Caco-2 (cell line): ENCODE data around the gene ASCL5. TPM values are rescaled to one million over a fixed set of nuclear protein-coding genes. Genes with fewer than 3 reads are reported as not detected.

Source experiments
- BruUV-seq: library from RNA; stranded (reverse); fragments of 400-500 nt; replicated peaks from 2 replicates; lab custom pipeline; 2021; lab: Mats Ljungman, UMichigan
- CTCF ChIA-PET: fragments of 300-600 bp; sonication (Branson Sonifier 250); formaldehyde crosslinking; loops from one replicate; lab custom pipeline; 2022; ENCODE audit warnings: antibody characterized with exemption; lab: Charles Lee
- POLR2A ChIA-PET: fragments of 300-600 bp; sonication (Branson Sonifier 250); formaldehyde crosslinking; loops from one replicate; lab custom pipeline; 2022; ENCODE audit warnings: antibody characterized with exemption; lab: Charles Lee
- DNase-seq, 2 experiments: peaks; one replicate each; pipeline versions ENCODE4 v3.0.0 to v3.0.0-alpha.2; 2020 to 2022
- H3K27me3 ChIP-seq: replicated peaks from 2 replicates; pipeline ENCODE4 v1.6.0; 2011; ENCODE audit warnings: low read length; ENCODE audit not compliant: control insufficient read depth, insufficient read depth
- H3K36me3 ChIP-seq: 2 replicates; pipeline ENCODE4 v1.5.1; 2011; ENCODE audit warnings: low read length; ENCODE audit not compliant: control insufficient read depth, insufficient read depth
- H3K4me1 ChIP-seq: fragments of 250-450 bp; sonication (Bioruptor Pico); 2 replicates; pipeline ENCODE4 v1.5.1; 2020; ENCODE audit warnings: mild to moderate bottlenecking
- H3K4me3 ChIP-seq: 2 replicates; pipeline ENCODE4 v1.5.1; 2011; ENCODE audit warnings: low read depth, mild to moderate bottlenecking, control low read depth, low read length
- H3K9me3 ChIP-seq: fragments of 250-450 bp; sonication (Bioruptor Pico); 2 replicates; pipeline ENCODE4 v1.5.1; 2020; ENCODE audit warnings: mild to moderate bottlenecking, moderate library complexity
- H3K27ac Mint-ChIP-seq: one replicate; pipeline ENCODE4 v1.8.0; 2022; ENCODE audit warnings: mixed read lengths; ENCODE audit not compliant: unreplicated experiment
- H3K27me3 Mint-ChIP-seq: one replicate; pipeline ENCODE4 v1.8.0; 2022; ENCODE audit warnings: mixed read lengths; ENCODE audit not compliant: insufficient read depth, unreplicated experiment
- H3K36me3 Mint-ChIP-seq: one replicate; pipeline ENCODE4 v1.8.0; 2022; ENCODE audit warnings: mild to moderate bottlenecking, mixed read lengths; ENCODE audit not compliant: insufficient read depth, unreplicated experiment
- H3K4me1 Mint-ChIP-seq: one replicate; pipeline ENCODE4 v1.8.0; 2022; ENCODE audit warnings: low read depth, mixed read lengths; ENCODE audit not compliant: unreplicated experiment
- H3K4me3 Mint-ChIP-seq: one replicate; pipeline ENCODE4 v1.8.0; 2022; ENCODE audit warnings: mild to moderate bottlenecking, moderate library complexity, mixed read lengths; ENCODE audit not compliant: unreplicated experiment
- H3K9me3 Mint-ChIP-seq: one replicate; pipeline ENCODE4 v1.8.0; 2022; ENCODE audit warnings: mixed read lengths; ENCODE audit not compliant: unreplicated experiment
- CTCF ChIP-seq, 2 experiments: fragments of 200-600 bp in 1 of 2; IDR thresholded peaks; 1 replicate in 1 of 2; 2 replicates in 1 of 2; pipeline versions ENCODE4 v1.5.1 to v1.8.0; 2011 to 2022; ENCODE audit warnings: antibody characterized with exemption in 1 of 2, control low read depth in 1 of 2, inconsistent platforms in 1 of 2, low read depth in 1 of 2, low read length in 1 of 2, mild to moderate bottlenecking in 1 of 2, moderate library complexity in 1 of 2; ENCODE audit not compliant: insufficient read depth in 1 of 2, severe bottlenecking in 1 of 2, unreplicated experiment in 1 of 2
- intact Hi-C: fragments of 100-400 bp; cut with micrococcal nuclease; formaldehyde crosslinking; loops from one replicate; pipeline ENCODE4 v1.10.0; 2022; ENCODE audit not compliant: unreplicated experiment
- total RNA-seq: library from RNA; stranded (reverse); gene quantifications from 2 replicates; pipeline ENCODE4 v1.2.3, GENCODE V29; 2022

ASCL5 gene
- total RNA-seq, 1 experiment from 2014 or later = 0.48 TPM

DNA sequence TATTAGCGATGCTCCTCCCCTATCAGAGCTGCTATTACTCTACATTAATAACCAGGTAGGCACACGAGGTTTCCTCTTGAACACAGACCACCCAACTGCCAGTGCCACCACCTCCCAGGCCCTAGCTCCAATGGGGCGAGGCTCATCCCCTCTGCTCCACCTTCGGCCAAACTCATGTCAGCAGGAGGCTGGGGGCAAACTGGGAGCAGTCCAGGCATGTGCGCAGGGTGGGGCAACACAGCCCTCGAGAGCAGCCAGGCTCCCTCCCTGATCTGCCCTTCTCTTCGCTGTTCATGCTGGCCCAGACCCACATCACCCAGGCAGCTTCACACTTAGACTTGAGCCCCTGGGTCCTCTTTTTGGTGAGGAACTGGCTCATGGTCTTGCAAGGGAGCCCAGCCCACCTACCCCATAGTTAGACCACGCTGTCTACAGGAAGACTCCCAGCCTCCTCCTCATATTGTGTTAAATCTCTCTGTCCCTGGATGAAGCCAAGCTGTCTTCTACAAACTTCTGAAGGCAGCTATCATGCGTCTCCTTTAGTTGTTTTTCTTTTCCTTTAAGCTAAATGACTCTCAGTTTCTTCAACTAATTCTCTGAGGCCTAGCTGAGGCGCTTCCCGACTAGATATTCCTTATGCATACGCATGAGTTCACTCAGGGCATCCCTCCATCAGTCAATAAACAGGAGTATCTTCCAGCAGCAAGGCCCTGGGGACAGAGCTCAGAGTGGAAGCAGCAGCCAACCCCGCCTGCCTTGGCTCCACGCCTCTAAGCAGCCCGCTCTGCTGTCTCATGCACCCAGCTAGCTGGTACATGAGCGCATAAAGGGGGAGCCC, 15.2 kb upstream of the ASCL5 start:
- H3K36me3 Mint-ChIP-seq = peaks cover 45% of the 10 kb centered on the region
- Histone ChIP-seq H3K27me3 (no peaks in the 10 kb centered on the region), H3K36me3 (no peaks in the 10 kb centered on the region; the same call in 1 of the 2 replicates), H3K9me3 (no peaks in the 10 kb centered on the region), H3K4me3 (no peak overlapping the region), H3K4me1 (no peaks in the 10 kb centered on the region; the same call in 1 of the 2 replicates)
- peaks cover 6% of the 10 kb centered on the region for H3K4me1 Mint-ChIP-seq
- H3K27ac Mint-ChIP-seq = no peak overlapping the region
- ChIA-PET POLR2A (no interaction called here), CTCF (no interaction called here)
- BruUV-seq = no TSS peak
- intact Hi-C loops = no loop called here
- no peaks in the 10 kb centered on the region for H3K27me3 Mint-ChIP-seq
- no peaks in the 10 kb centered on the region for H3K9me3 Mint-ChIP-seq
- no peak overlapping the region for H3K4me3 Mint-ChIP-seq
- DNase-seq = no peak
- TF ChIP-seq CTCF (IDR thresholded peaks at IDR 0.05; ENCODE audit: insufficient read depth in 1 of 2, low read depth in 1 of 2, low read length in 1 of 2, severe bottlenecking in 1 of 2, unreplicated experiment in 1 of 2) = no peak

DNA sequence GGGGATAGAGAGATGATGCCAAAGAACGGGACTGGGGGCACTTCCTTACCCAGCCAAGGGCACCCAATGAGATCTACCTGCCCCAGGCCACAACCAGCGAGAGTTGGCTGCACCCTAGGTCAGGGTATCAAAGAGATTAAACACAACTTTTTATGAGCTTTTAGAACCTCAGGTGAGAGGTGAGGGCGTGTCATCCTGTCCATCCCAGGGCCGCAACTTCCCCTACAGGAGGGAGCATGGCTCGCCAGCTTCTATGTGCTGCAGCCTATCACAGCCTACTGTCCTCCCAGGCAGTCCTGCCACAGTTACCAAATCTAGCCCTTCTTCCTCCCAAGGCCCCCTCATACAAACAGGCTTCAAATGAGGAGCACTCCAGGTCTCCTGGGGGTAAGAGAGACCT, 14.4 kb upstream of the ASCL5 start:
- H3K4me3 ChIP-seq = no peak overlapping the region
- H3K4me1 Mint-ChIP-seq = peaks cover 6% of the 10 kb centered on the region
- H3K27ac Mint-ChIP-seq = no peak overlapping the region
- H3K27me3 ChIP-seq = no peaks in the 10 kb centered on the region
- H3K36me3 Mint-ChIP-seq = peaks cover 50% of the 10 kb centered on the region
- H3K4me3 Mint-ChIP-seq = no peak overlapping the region
- H3K4me1 ChIP-seq = no peaks in the 10 kb centered on the region; the same call in 1 of the 2 replicates
- no peaks in the 10 kb centered on the region for H3K9me3 ChIP-seq
- no peaks in the 10 kb centered on the region for H3K27me3 Mint-ChIP-seq
- TF ChIP-seq CTCF (IDR thresholded peaks at IDR 0.05; ENCODE audit: insufficient read depth in 1 of 2, low read depth in 1 of 2, low read length in 1 of 2, severe bottlenecking in 1 of 2, unreplicated experiment in 1 of 2) = no peak
- DNase-seq = peak in 1 of 2 experiments; percentile 20
- intact Hi-C loops = no loop called here
- POLR2A ChIA-PET = no interaction called here
- H3K36me3 ChIP-seq = no peaks in the 10 kb centered on the region; the same call in 1 of the 2 replicates
- no peaks in the 10 kb centered on the region for H3K9me3 Mint-ChIP-seq
- CTCF ChIA-PET = no interaction called here
- no TSS peak for BruUV-seq

GRCh38 chr1:201140941-201141260, 13.9 kb upstream of the ASCL5 start:
- no TSS peak for BruUV-seq
- Mint-ChIP-seq H3K27ac (no peak overlapping the region), H3K36me3 (peaks cover 52% of the 10 kb centered on the region), H3K9me3 (no peaks in the 10 kb centered on the region), H3K4me3 (no peak overlapping the region), H3K4me1 (peaks cover 6% of the 10 kb centered on the region), H3K27me3 (no peaks in the 10 kb centered on the region)
- ChIA-PET CTCF (interaction anchor here (1.5 kb wide), 1 partner anchor 9 kb away, joined by 5 read pairs; no protein-coding TSS in a partner anchor), POLR2A (interaction anchor here (0.6 kb wide), 1 partner anchor 259 kb away, joined by 3 read pairs; no protein-coding TSS in a partner anchor)
- intact Hi-C loops = no loop called here
- DNase-seq = peak in 1 of 2 experiments; percentile 19
- TF ChIP-seq CTCF (IDR thresholded peaks at IDR 0.05; ENCODE audit: insufficient read depth in 1 of 2, low read depth in 1 of 2, low read length in 1 of 2, severe bottlenecking in 1 of 2, unreplicated experiment in 1 of 2) = no peak
- H3K36me3 ChIP-seq = no peaks in the 10 kb centered on the region; the same call in 1 of the 2 replicates
- no peak overlapping the region for H3K4me3 ChIP-seq
- H3K4me1 ChIP-seq = no peaks in the 10 kb centered on the region; the same call in 1 of the 2 replicates
- H3K9me3 ChIP-seq = no peaks in the 10 kb centered on the region
- H3K27me3 ChIP-seq = no peaks in the 10 kb centered on the region
